ENCODE measurements around the gene MROH7. TPM values are rescaled to one million over a fixed set of nuclear protein-coding genes. Genes with fewer than 3 reads are reported as not detected.

MROH7 gene
- total RNA-seq, 4 donors from 2014 or later, result 0.65 to 3.0 (median 2.0) TPM

DNA sequence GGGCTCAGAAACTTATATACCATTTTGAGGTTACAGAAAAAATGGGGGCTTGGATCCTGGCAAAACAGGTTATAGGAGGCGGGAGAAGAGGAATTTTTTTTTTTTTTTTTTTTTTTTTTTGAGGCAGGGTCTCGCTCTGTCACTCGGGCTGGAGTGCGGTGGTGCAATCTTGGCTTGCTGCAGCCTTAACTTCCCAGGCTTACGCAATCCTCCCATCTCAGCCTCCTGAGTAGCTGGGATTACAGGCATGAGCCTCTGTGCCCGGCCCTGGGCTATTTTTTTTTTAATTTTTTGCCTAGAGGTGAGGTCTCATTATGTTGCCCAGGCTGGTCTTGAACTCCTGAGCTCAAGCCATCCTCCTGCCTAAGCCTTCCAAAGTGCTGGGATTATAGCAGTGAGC, 24.7 kb downstream of the MROH7 start:
- TF ChIP-seq POLR2A (IDR thresholded peaks at IDR 0.05) (no peak), CTCF (IDR thresholded peaks at IDR 0.05) (no peak)
- WGBS, 2 donors, result 84 to 94% methylated on average over 6 of the region's 6 CpGs
- intact Hi-C loops (cut with DNase I; ENCODE audit: low total_unique reads), result no loop called here
- no peak for DNase-seq (ENCODE audit: low spot score in 2 of 2)
- H3K4me3 ChIP-seq (ENCODE audit: low read depth, poor library complexity, severe bottlenecking), result no peak overlapping the region

- DNase-seq (ENCODE audit: low spot score in 2 of 2), result no peak
- TF ChIP-seq CTCF (IDR thresholded peaks at IDR 0.05), result no peak
- TF ChIP-seq POLR2A (IDR thresholded peaks at IDR 0.05), result no peak
- intact Hi-C loops (cut with DNase I; ENCODE audit: low total_unique reads), result no loop called here
- H3K4me3 ChIP-seq (ENCODE audit: low read depth, poor library complexity, severe bottlenecking), result no peak overlapping the region
- 83 to 97% methylated on average over 2 of the region's 2 CpGs for WGBS, 2 donors
Measured at GRCh38 chr1:54667797-54668196, 26.2 kb downstream of the MROH7 start.

DNA sequence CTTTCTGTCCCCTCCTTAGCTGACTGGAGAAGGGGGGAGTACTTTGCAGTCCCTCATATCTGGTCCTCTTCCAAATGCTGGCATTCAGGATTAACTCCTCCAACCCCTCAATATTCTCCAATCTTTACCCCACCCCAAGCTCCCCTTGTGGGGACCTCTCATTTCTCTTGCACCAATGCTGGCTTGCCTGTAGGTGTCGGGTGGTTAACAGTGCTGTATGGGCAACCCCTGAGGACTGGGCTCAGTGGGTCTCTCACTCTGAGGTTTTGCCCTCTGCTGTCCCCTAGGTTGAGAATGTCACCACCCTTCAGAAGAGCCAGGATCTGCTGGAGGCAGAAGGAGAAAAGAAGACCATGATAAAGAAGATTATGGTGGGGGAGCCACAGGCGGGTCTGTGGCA, 27.0 kb downstream of the MROH7 start:
- TF ChIP-seq CTCF (IDR thresholded peaks at IDR 0.05) (no peak), POLR2A (IDR thresholded peaks at IDR 0.05) (no peak)
- intact Hi-C loops (cut with DNase I; ENCODE audit: low total_unique reads), result no loop called here
- 76 to 93% methylated on average over 2 of the region's 2 CpGs for whole genome bisulfite sequencing, 2 donors
- no peak for DNase-seq (ENCODE audit: low spot score in 2 of 2)
- no peak overlapping the region for H3K4me3 ChIP-seq (ENCODE audit: low read depth, poor library complexity, severe bottlenecking)

GRCh38 chr1:54671985-54672608, 30.5 kb downstream of the MROH7 start:
- WGBS, 2 donors, result 67 to 68% methylated on average over 6 of the region's 6 CpGs
- no peak for TF ChIP-seq POLR2A (IDR thresholded peaks at IDR 0.05)
- peak in 1 of 3 donors; percentile 66 for TF ChIP-seq CTCF (IDR thresholded peaks at IDR 0.05)
- peak in 1 of 2 donors; percentile 18 for DNase-seq (ENCODE audit: low spot score in 2 of 2)
- intact Hi-C loops (cut with DNase I; ENCODE audit: low total_unique reads), result no loop called here
- no peak overlapping the region for H3K4me3 ChIP-seq (ENCODE audit: low read depth, poor library complexity, severe bottlenecking)

GRCh38 chr1:54678776-54679643, 37.4 kb downstream of the MROH7 start:
- 77 to 83% methylated on average over 17 of the region's 17 CpGs for WGBS, 2 donors
- no peak for TF ChIP-seq CTCF (IDR thresholded peaks at IDR 0.05)
- TF ChIP-seq POLR2A (IDR thresholded peaks at IDR 0.05), result no peak
- no peak overlapping the region for H3K4me3 ChIP-seq (ENCODE audit: low read depth, poor library complexity, severe bottlenecking)
- intact Hi-C loops (cut with DNase I; ENCODE audit: low total_unique reads), result no loop called here
- DNase-seq (ENCODE audit: low spot score in 2 of 2), result no peak

Measured in lower leg skin (tissue), 4 donors.